ENCODE measurements around the gene TAC4.

TAC4 gene

DNA sequence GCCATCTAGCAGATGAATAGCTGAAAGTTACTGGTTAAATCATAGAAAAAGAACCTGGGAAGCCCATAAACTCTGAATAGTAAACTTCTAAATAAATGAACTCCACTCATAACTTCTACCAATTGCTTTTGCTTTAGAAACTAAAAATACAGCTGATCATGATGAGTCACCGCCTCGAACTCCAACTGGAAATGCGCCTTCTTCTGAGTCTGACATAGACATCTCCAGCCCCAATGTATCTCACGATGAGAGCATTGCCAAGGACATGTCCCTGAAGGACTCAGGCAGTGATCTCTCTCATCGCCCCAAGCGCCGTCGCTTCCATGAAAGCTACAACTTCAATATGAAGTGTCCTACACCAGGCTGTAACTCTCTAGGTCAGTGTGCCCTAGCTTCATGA lies 49.7 kb downstream of the TAC4 start:
- DNase-seq = no peak

DNA sequence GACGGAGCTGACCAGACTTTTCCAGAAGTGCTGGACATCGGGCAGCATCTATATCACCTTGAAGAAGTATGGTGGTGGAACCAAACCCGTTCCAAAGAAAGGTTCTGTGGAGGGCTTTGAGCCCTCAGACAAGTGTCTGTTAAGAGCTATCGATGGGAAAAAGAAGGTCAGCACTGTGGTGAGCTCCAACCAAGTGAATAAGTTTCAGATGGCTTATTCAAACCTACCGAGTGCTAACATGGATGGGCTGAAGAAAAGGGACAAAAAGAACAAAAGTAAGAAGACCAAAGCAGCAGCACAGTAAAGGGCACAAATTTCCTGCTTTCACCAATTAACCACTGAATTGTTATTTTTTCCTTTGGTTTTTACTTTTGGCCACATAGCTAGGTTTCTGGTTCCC lies 52.5 kb downstream of the TAC4 start:
- DNase-seq = no peak

GRCh38 chr17:49793309-49793708 lies 54.6 kb downstream of the TAC4 start:
- DNase-seq = no peak

DNA sequence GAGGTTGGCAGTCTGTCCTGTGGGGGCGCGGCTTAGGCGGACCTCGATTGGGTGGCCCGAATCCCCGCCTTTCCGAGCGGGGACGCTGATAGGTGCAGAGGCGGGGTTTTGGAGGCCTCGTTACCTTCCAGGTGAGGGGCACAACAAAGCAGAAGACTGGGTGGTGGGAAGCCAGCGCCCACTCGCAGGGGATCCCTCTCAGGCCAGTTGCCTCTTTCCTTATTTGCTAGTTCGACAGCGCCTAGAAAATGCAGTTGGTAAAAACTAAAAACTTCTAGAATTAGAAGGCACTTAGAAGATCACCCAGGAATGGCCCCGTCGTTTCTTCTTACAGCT lies 58.7 kb downstream of the TAC4 start:
- no peak for DNase-seq

DNA sequence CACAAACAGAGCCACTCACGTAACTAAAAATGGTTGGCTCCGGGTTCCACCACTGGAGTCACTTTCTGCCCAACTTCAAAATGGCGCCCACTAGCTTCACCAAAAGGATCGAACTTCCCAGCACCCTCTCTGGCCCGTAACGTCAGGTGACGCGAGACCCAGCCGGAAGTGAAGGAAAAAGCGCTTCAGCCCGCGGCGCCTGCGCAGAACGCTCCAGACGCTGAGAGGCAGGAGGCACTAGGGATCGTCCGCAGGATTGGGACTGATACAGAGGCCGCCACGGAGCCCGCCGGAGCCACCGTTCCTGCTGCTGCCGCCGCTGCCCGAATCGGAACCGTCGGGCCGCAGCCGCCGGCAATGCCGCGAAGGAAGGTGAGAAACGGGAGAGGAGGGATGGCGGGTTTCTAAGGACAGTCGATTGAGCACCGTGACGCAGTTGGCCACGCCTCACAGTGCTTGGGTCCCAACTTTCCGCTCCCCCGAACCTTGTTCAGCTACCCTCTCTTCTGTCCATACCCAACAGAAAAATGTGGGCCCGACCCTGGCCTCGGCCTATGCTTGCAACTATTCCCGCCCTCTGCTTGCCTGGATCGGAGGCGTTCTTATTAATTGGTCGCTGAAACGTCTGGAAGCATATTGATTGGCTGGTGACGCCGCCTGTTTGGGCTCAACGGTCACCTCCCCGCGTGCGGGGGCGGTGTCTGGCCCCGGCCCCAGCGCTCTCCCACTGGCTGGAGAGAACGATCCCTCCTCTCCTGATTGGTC lies 59.2 kb downstream of the TAC4 start, which contains the start of gene KAT7:
TSS of gene KAT7 (plus strand) at position 204 of the 765 bp plus-strand sequence. CDS start at position 358, 154 bp downstream.
- peak; percentile 98 to 99 for DNase-seq

Measured in activated T-cell treated with anti-CD3 and anti-CD28 coated beads, Interleukin-2, amount 50 U/mL, for 48 hours (primary cell).